Body of pancreas (tissue), 4 donors: ENCODE measurements around the gene KANSL3.

Source experiments
- CTCF ChIP-seq, 7 experiments: fragments of 450-650 bp in 4 of 7; fragments of 200-600 bp in 3 of 7; sonication (generic) in 3 of 7; IDR thresholded peaks; one replicate each; pipeline ENCODE4 v1.5.1; 2016 to 2019; ENCODE audit warnings: antibody characterized with exemption in 7 of 7
- POLR2A ChIP-seq, 3 donors: fragments of 450-650 bp; IDR thresholded peaks; one replicate each; pipeline ENCODE4 v1.6.1; 2016; ENCODE audit warnings: antibody characterized with exemption in 3 of 3, mild to moderate bottlenecking in 2 of 3

- no peak for TF ChIP-seq CTCF (IDR thresholded peaks at IDR 0.05)
- TF ChIP-seq POLR2A (IDR thresholded peaks at IDR 0.05): no peak
Observed at GRCh38 chr2:96616128-96616527, 22.0 kb downstream of the KANSL3 start.
